Measurements from ENCODE around the gene PGAP2.

DNA sequence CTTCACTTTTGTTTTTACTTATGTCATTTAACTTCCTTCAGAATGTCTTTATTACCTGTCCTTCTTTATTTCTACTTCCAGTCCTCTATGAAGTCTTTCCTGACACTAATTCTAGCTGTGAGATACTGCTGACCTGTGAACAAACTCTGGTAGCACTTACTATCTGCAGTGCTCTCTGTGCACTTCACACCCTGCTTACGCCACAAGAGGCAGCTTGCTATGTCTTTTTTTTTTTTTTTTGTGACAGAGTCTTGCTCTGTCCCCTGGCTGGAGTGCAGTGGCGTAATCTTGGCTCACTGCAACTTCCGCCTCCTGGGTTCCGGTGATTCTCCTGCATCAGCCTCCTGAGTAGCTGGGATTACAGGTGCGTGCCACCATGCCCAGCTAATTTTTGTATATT, 57.8 kb downstream of the PGAP2 start:
- TF ChIP-seq, protein P1, sequence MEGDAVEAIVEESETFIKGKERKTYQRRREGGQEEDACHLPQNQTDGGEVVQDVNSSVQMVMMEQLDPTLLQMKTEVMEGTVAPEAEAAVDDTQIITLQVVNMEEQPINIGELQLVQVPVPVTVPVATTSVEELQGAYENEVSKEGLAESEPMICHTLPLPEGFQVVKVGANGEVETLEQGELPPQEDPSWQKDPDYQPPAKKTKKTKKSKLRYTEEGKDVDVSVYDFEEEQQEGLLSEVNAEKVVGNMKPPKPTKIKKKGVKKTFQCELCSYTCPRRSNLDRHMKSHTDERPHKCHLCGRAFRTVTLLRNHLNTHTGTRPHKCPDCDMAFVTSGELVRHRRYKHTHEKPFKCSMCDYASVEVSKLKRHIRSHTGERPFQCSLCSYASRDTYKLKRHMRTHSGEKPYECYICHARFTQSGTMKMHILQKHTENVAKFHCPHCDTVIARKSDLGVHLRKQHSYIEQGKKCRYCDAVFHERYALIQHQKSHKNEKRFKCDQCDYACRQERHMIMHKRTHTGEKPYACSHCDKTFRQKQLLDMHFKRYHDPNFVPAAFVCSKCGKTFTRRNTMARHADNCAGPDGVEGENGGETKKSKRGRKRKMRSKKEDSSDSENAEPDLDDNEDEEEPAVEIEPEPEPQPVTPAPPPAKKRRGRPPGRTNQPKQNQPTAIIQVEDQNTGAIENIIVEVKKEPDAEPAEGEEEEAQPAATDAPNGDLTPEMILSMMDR (IDR thresholded peaks at IDR 0.05; ENCODE audit: extremely low read depth in 1 of 2, insufficient read depth in 1 of 2, low read depth in 1 of 2, low read length in 2 of 2), result no peak
- no peak for TF ChIP-seq POLR2A (IDR thresholded peaks at IDR 0.05; ENCODE audit: low read depth, low read length)
- TF ChIP-seq, protein P2, sequence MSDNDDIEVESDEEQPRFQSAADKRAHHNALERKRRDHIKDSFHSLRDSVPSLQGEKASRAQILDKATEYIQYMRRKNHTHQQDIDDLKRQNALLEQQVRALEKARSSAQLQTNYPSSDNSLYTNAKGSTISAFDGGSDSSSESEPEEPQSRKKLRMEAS (IDR thresholded peaks at IDR 0.05; ENCODE audit: insufficient read depth, insufficient read length), result no peak
- no peak for TF ChIP-seq GATA2 (IDR thresholded peaks at IDR 0.05; ENCODE audit: insufficient read depth, insufficient read length, low read depth, low read length)

All from endothelial cell of umbilical vein (primary cell).